ENCODE data around the gene PGR. TPM values are rescaled to one million over a fixed set of nuclear protein-coding genes. Genes with fewer than 3 reads are reported as not detected.

The PGR gene
- total RNA-seq, 1 experiment from 2014 or later: not detected

GRCh38 chr11:100991541-100991940 is 138.1 kb downstream of the PGR start:
- Histone ChIP-seq H3K27me3 (ENCODE audit: low read length) (no peaks in the 10 kb centered on the region), H3K4me3 (ENCODE audit: low read length) (no peak overlapping the region), H4K20me1 (ENCODE audit: low read length) (no peaks in the 10 kb centered on the region), H3K79me2 (ENCODE audit: low read length) (no peaks in the 10 kb centered on the region), H3K4me1 (ENCODE audit: insufficient read depth, low read length) (no peaks in the 10 kb centered on the region), H3K9ac (ENCODE audit: low read length) (no peak overlapping the region), H3K27ac (ENCODE audit: low read length) (no peak overlapping the region), H3K4me2 (ENCODE audit: low read length) (no peak overlapping the region), H3K36me3 (ENCODE audit: low read depth, low read length) (no peaks in the 10 kb centered on the region), H3F3A (ENCODE audit: low read length, unreplicated experiment) (no peaks in the 10 kb centered on the region), H3K9me3 (ENCODE audit: low read length) (no peaks in the 10 kb centered on the region), H2AFZ (ENCODE audit: low read length) (no peak overlapping the region), H3K9me2 (replicated peaks; ENCODE audit: low read length) (no peaks in the 10 kb centered on the region)
- ATAC-seq (no peak), DNase-seq (no peak)
- POLR2A ChIA-PET (ENCODE audit: unreplicated experiment): no interaction called here
- CTCF ChIA-PET: no interaction called here
- intact Hi-C loops (cut with micrococcal nuclease): no loop called here
- BruUV-seq (replicated peaks): no TSS peak
- TF ChIP-seq EZH2 (IDR thresholded peaks at IDR 0.05; ENCODE audit: low read length, unreplicated experiment) (no peak), EZH2phosphoT487 (IDR thresholded peaks at IDR 0.05; ENCODE audit: borderline replicate concordance, low read length) (no peak)
- TF ChIP-seq, protein P1, sequence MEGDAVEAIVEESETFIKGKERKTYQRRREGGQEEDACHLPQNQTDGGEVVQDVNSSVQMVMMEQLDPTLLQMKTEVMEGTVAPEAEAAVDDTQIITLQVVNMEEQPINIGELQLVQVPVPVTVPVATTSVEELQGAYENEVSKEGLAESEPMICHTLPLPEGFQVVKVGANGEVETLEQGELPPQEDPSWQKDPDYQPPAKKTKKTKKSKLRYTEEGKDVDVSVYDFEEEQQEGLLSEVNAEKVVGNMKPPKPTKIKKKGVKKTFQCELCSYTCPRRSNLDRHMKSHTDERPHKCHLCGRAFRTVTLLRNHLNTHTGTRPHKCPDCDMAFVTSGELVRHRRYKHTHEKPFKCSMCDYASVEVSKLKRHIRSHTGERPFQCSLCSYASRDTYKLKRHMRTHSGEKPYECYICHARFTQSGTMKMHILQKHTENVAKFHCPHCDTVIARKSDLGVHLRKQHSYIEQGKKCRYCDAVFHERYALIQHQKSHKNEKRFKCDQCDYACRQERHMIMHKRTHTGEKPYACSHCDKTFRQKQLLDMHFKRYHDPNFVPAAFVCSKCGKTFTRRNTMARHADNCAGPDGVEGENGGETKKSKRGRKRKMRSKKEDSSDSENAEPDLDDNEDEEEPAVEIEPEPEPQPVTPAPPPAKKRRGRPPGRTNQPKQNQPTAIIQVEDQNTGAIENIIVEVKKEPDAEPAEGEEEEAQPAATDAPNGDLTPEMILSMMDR (conservative IDR thresholded peaks at IDR 0.05; ENCODE audit: low read depth, low read length): no peak

GRCh38 chr11:100990931-100991330 is 138.7 kb downstream of the PGR start:
- Histone ChIP-seq H3K79me2 (ENCODE audit: low read length) (no peaks in the 10 kb centered on the region), H3K9me2 (replicated peaks; ENCODE audit: low read length) (no peaks in the 10 kb centered on the region), H3K4me3 (ENCODE audit: low read length) (no peak overlapping the region), H3K9me3 (ENCODE audit: low read length) (no peaks in the 10 kb centered on the region), H3K36me3 (ENCODE audit: low read depth, low read length) (no peaks in the 10 kb centered on the region), H3K4me2 (ENCODE audit: low read length) (no peak overlapping the region), H4K20me1 (ENCODE audit: low read length) (no peaks in the 10 kb centered on the region), H3K27me3 (ENCODE audit: low read length) (no peaks in the 10 kb centered on the region), H3F3A (ENCODE audit: low read length, unreplicated experiment) (no peaks in the 10 kb centered on the region), H3K9ac (ENCODE audit: low read length) (no peak overlapping the region), H3K4me1 (ENCODE audit: insufficient read depth, low read length) (no peaks in the 10 kb centered on the region), H3K27ac (ENCODE audit: low read length) (no peak overlapping the region), H2AFZ (ENCODE audit: low read length) (no peak overlapping the region)
- no TSS peak for BruUV-seq (replicated peaks)
- intact Hi-C loops (cut with micrococcal nuclease): no loop called here
- ATAC-seq: no peak
- CTCF ChIA-PET: no interaction called here
- POLR2A ChIA-PET (ENCODE audit: unreplicated experiment): no interaction called here
- no peak for DNase-seq
- TF ChIP-seq EZH2 (IDR thresholded peaks at IDR 0.05; ENCODE audit: low read length, unreplicated experiment): no peak
- TF ChIP-seq EZH2phosphoT487 (IDR thresholded peaks at IDR 0.05; ENCODE audit: borderline replicate concordance, low read length): no peak
- TF ChIP-seq, protein P1 (conservative IDR thresholded peaks at IDR 0.05; ENCODE audit: low read depth, low read length): no peak

DNA sequence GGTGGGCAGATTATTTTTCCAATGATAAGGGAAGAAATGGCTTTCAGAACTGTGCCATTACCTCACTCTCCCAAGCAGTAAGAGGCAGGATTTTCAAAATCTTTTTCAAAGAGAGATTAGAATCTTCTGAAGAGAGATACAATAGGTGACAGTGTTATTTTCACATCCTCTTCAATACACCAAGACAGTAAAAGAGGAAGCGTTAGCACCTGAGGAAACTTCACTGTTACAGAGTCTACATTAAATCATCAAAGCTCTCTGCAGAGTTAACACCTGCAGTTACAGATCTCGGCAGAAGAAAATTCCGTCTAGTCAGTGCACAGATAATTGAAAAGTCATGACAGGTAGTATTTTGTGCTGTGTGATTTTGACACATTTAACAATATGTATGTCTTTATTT is 144.9 kb downstream of the PGR start:
- 0 out of 2 replicates have a peak, but pooled peaks cover 4% of the 10 kb centered on the region for H4K20me1 ChIP-seq (ENCODE audit: low read length)
- ATAC-seq (no peak), DNase-seq (no peak)
- H3K9me2 ChIP-seq (replicated peaks; ENCODE audit: low read length): no peaks in the 10 kb centered on the region
- no peaks in the 10 kb centered on the region for H3F3A ChIP-seq (ENCODE audit: low read length, unreplicated experiment)
- ChIA-PET POLR2A (ENCODE audit: unreplicated experiment) (no interaction called here), CTCF (no interaction called here)
- no peaks in the 10 kb centered on the region for H3K79me2 ChIP-seq (ENCODE audit: low read length)
- H2AFZ ChIP-seq (ENCODE audit: low read length): no peak overlapping the region
- no TSS peak for BruUV-seq (replicated peaks)
- TF ChIP-seq EZH2phosphoT487 (IDR thresholded peaks at IDR 0.05; ENCODE audit: borderline replicate concordance, low read length): no peak
- TF ChIP-seq, protein P1 (conservative IDR thresholded peaks at IDR 0.05; ENCODE audit: low read depth, low read length): no peak
- TF ChIP-seq EZH2 (IDR thresholded peaks at IDR 0.05; ENCODE audit: low read length, unreplicated experiment): no peak
- no peaks in the 10 kb centered on the region for H3K36me3 ChIP-seq (ENCODE audit: low read depth, low read length)
- H3K9me3 ChIP-seq (ENCODE audit: low read length): no peaks in the 10 kb centered on the region
- no peaks in the 10 kb centered on the region for H3K27me3 ChIP-seq (ENCODE audit: low read length)
- H3K4me2 ChIP-seq (ENCODE audit: low read length): no peak overlapping the region
- no peak overlapping the region for H3K9ac ChIP-seq (ENCODE audit: low read length)
- H3K4me1 ChIP-seq (ENCODE audit: insufficient read depth, low read length): peaks cover 9% of the 10 kb centered on the region
- no peak overlapping the region for H3K27ac ChIP-seq (ENCODE audit: low read length)
- intact Hi-C loops (cut with micrococcal nuclease): no loop called here
- H3K4me3 ChIP-seq (ENCODE audit: low read length): no peak overlapping the region
